ENCODE measurements around the gene FOXE3.

The FOXE3 gene

DNA sequence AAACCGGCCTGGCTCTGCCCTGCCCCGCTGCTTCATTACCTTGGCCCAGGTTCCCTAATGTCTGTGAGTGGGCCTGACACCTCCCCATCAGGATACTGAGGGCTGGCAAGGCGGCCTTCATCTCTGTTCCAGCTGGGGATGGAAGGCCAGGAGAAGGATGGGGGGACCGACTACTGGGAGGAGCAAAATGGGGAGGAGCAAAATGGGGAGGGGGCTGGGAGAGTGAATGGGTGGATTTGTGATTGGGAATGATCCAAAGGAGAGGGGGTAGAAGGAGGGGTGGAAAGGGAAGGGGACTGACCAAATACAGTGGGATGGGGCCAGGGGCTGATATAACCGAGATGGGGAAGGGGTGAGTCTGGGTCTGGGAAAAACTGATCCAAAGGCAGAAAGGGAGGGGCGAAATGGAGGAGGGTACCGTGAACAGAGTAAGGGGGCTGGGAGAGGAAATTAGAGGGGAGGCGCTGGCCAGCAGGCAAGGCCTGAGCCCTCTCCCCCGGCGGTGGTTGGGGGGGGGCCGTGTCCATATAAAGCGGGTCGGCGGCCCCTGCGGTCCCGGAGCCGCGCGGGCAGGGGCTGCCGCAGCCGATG is at the start of gene FOXE3:
TSS of gene FOXE3 (plus strand) at position 558 of the 591 bp plus-strand sequence. CDS start at position 589, 31 bp downstream.
- no peak for DNase-seq (ENCODE audit: low read depth)

GRCh38 chr1:47367651-47368050 is 48.4 kb upstream of the FOXE3 start:
- no peak for DNase-seq (ENCODE audit: low read depth)

GRCh38 chr1:47371016-47371517 is 45.0 kb upstream of the FOXE3 start:
- DNase-seq (ENCODE audit: low read depth), result no peak

GRCh38 chr1:47374501-47374900 is 41.6 kb upstream of the FOXE3 start:
- no peak for DNase-seq (ENCODE audit: low read depth)

- DNase-seq (ENCODE audit: low read depth), result no peak
Measured at GRCh38 chr1:47378147-47378546, 37.9 kb upstream of the FOXE3 start.

DNA sequence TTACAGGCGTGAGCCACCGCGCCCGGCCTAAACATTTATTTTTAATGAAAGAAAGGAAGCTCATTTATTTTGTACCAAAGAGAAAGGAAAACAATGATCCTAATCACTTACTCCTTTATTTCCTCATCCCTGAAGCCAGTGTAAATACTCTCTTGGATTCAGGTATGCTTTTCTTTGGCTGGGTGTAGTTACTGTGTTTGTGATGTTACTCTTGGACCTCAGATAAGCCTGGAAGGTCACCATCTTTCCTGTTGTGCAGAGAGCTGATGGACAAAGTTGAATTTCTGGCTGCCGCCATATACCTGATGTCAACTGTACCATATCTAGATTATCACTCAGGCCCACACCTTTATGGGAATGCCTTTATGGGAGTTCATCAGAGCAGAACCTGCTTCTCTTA is 35.4 kb upstream of the FOXE3 start:
- DNase-seq (ENCODE audit: low read depth), result no peak

- no peak for DNase-seq (ENCODE audit: low read depth)
Measured at GRCh38 chr1:47382399-47382983, 33.6 kb upstream of the FOXE3 start.

- DNase-seq (ENCODE audit: low read depth), result no peak
Measured at GRCh38 chr1:47384083-47384482, 32.0 kb upstream of the FOXE3 start.

GRCh38 chr1:47385020-47385419 is 31.1 kb upstream of the FOXE3 start:
- no peak for DNase-seq (ENCODE audit: low read depth)

DNA sequence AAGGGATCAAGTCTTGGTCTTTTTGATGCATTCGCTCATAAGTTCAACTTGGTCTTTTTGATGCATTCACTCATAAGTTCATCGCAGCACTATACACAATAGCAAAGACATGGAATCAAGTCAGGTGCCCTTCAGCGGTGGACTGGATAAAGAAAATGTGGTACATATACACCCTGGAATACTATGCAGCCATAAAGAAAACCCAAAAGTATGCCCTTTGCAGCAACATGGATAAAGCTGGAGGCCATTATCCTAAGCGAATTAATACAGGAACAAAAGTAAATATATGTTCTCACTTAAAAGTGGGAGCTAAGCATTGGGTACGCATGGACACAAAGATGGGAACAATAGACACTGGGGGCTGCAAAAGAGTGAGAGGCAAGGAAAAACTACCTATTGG is 29.8 kb upstream of the FOXE3 start:
- DNase-seq (ENCODE audit: low read depth), result no peak

GRCh38 chr1:47388030-47388890 is 27.8 kb upstream of the FOXE3 start:
- no peak for DNase-seq (ENCODE audit: low read depth)

GRCh38 chr1:47388891-47389238 is 27.2 kb upstream of the FOXE3 start:
- peak; percentile 13 for DNase-seq (ENCODE audit: low read depth)

DNA sequence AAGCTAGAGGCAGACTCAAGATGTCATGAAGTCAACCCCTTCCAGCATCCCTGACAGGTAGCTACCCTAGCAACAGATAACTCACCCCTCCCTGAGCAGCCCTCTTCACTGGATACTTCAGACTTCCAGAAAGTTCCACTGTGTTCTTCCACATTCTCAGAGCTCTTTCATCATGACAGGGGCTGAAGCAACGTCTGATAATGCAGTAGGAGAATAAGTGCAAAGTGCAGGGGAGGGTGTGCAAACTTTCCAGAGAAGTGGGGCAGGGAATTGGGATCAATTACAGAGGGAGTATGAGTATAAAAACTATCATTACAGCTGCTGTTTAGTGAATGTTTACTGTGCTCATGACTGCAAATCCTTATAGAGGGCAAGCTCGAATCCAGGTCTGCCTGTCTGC is 26.4 kb upstream of the FOXE3 start:
- no peak for DNase-seq (ENCODE audit: low read depth)

DNA sequence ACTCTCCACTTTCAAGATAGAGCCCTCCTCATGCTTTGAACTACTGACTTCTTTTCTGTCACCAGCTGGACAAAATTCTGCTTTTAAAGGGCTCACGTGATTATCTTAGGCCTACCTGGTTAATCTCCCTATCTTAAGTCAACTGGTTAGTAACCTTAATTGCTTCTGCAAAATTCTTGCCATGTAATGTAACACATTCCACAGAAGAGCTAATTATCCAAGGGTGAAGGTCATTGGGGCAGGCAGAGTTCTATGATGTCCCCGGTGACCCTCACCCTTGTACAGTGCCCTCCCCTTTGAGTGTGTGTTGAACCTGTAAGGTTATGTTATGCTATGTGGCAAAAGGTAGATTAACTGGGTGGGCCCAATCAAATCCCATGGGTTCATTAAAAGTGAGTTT is 25.2 kb upstream of the FOXE3 start:
- no peak for DNase-seq (ENCODE audit: low read depth)

DNA sequence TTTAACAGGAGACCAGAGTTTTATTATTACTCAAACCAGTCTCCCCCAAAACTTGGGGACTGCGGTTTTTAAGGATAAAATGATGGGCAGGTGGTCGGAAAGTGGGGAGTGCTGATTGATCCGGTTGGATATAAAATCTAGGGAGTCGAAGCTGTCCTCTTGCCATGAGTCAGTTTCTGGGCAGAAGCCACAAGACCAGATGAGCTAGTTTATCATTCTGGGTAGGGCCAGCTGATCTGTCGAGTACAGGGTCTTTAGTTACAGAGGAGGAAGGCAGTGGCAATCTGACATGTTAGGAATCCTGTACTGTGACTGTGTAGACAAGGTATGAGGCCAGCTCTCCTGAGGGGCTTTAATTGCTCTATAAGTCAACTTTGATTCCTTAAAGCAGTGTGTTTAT is 22.9 kb upstream of the FOXE3 start:
- no peak for DNase-seq (ENCODE audit: low read depth)

DNA sequence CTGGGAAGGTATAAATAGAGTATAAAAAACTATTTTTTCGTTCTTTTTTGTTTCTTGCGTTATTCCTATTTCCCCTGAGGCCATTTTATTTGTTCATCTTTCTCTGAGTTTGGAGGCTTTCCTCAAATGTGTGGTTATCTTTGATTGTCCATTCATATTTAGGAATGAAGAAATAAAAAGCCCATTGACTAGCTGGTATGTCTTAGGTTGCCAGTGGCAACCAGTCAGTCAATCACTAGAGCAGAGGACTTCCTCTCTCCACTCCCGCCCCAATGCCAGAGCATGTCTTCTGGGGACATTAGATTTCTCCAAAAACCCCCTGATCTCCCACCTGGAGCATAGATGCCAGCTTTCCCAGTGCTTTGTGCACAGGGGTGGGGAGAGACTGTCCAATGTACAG is 20.7 kb upstream of the FOXE3 start:
- no peak for DNase-seq (ENCODE audit: low read depth)

DNA sequence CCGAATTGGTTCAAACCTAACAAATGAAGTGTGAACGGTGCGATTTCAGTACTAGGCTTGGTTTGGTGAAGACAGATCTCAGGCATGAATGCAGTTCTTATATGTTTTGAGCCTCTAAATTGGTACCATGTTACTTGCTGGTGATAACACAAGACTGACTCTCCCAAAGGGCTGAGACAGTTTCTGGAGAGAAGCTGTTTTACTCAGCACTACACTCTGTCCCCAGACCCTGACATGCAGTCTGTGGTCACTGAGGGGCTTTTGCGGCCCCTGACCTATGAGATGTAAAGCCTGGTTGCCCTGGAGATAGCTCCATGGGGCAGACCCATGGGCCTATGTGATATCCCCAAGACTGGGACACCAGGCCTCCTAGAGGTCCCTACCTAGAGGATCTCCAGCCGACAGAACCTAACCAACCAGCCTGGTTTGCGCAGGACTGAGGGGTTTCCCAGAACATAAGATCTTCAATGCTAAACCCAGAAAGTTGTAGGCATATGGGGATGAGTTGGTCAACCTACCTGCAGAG is 19.4 kb upstream of the FOXE3 start:
- DNase-seq (ENCODE audit: low read depth), result no peak

DNA sequence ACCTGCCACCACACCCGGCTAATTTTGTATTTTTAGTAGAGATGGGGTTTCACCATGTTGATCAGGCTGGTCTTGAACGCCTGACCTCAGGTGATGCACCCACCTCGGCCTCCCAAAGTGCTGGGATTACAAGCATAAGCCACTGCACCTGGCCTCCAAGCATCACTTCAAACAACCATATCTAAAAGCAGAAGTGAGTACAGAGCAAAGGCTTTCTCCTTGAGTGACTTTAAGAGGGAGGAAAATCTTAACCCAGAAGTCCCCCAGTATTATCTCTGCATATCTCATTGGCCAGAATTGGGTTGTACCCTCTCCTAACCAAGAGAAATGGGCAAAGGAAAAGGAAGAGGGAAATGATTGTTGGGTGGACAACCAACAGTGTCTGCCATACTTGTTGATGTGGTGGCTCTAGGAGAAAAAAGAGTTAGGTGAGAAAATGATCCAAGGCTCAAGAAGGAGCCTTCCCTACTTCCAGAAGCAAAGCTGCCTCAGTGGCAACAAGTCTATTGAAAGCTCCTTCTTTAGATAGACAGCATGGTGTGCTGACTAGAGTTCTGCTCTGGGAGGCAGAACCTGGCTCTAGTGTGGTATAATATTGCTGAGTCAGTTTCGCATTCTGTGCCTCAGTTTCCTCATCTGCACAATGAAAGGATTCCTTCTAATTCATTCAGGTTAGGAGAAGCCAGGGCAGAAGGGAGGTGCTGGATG is 16.8 kb upstream of the FOXE3 start:
- DNase-seq (ENCODE audit: low read depth), result no peak

DNA sequence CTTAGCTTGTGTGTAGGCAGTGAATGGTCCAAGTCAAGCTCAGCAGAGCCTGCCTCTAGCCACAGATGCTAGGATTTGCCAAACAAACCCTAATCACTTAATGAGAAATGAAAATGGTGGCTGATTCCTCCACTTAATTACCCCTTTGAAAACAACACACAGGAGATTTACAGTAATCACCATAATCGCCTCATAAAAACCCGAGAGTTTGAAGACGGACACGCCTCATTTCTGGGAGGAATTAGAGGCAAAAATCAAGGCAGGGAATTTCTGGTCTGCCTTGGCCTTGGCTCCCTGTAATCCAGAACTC is 16.3 kb upstream of the FOXE3 start:
- no peak for DNase-seq (ENCODE audit: low read depth)

- no peak for DNase-seq (ENCODE audit: low read depth)
Measured at GRCh38 chr1:47401761-47402160, 14.3 kb upstream of the FOXE3 start.

- no peak for DNase-seq (ENCODE audit: low read depth)
Measured at GRCh38 chr1:47402591-47402990, 13.5 kb upstream of the FOXE3 start.

- DNase-seq (ENCODE audit: low read depth), result no peak
Measured at GRCh38 chr1:47403321-47403910, 12.7 kb upstream of the FOXE3 start.
